ENCODE measurements around the gene WWTR1. TPM values are rescaled to one million over a fixed set of nuclear protein-coding genes. Genes with fewer than 3 reads are reported as not detected.

Gene WWTR1
- polyA plus RNA-seq, 2 of the 4 experiments (the other 2 are of a cell fraction): 99.7 to 164 TPM

DNA sequence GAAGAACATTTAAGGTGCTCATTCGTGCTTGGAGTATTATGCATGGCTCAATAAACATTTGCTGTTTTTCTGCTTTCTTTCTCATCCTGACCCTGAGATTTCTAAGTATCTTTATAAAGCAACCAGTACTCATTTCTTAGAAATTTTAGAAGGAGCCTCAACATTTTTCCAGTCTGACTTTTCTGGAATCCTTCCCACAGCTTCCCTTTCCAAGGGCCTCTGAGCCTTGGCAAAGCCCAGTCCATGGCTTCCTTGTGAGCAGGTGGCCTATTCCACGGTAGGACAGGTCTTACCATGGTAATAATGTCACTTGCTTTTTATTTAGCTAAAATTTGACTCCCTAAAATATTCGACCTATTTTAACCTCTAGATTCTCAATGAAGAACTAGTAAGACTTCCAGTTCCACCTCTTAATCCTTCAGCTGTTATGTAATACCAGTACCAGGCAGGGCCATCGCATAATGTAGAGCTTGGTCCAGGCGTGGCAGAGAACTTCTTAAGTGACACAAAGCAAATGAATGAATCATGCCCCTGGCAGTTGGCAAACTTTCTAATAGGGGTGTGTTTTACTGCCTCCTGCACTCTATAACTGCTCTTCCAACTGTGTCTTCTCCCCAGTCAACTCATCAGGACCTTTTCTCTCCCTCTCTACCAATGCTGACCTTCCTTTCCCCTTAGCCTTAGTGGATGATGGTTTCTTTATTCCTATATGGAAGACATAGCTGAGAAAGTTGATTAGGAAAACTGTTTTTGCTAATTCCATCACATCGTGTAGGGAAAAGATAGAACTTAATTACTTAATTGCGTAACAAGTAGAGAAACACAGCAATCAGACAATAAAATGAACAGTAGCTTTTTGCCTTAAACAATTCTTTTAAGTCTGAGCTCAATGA is 184.2 kb downstream of the WWTR1 start (continued):
- TF ChIP-seq MAX (IDR thresholded peaks at IDR 0.05): peak; percentile 85
- TF ChIP-seq NR3C1 (IDR thresholded peaks at IDR 0.05): no peak
- TF ChIP-seq ESRRA (IDR thresholded peaks at IDR 0.05; ENCODE audit: borderline replicate concordance, low read length): no peak
- no peak for TF ChIP-seq EHMT2 (IDR thresholded peaks at IDR 0.05; ENCODE audit: low read depth)
- TF ChIP-seq GATA3 (IDR thresholded peaks at IDR 0.05; ENCODE audit: borderline replicate concordance): peak; percentile 90
- 0 out of 2 replicates have a peak, but pooled peaks have one; percentile 3 for TF ChIP-seq FOXS1 (CRISPR knock-in tag; IDR thresholded peaks at IDR 0.05)
- no peak for TF ChIP-seq TFCP2L1 (CRISPR knock-in tag; IDR thresholded peaks at IDR 0.05)
- TF ChIP-seq, protein P1, sequence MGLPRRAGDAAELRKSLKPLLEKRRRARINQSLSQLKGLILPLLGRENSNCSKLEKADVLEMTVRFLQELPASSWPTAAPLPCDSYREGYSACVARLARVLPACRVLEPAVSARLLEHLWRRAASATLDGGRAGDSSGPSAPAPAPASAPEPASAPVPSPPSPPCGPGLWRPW (IDR thresholded peaks at IDR 0.05): no peak
- TF ChIP-seq CEBPB (IDR thresholded peaks at IDR 0.05): peak; percentile 17 to 79
- peak; percentile 87 for TF ChIP-seq FOSL2 (IDR thresholded peaks at IDR 0.05)
- peak; percentile 94 for TF ChIP-seq FOSL2 (CRISPR knock-in tag; IDR thresholded peaks at IDR 0.05)
- no peak for TF ChIP-seq NPAS2 (CRISPR knock-in tag; IDR thresholded peaks at IDR 0.05; ENCODE audit: borderline replicate concordance)
- peak; percentile 86 for TF ChIP-seq JUNB (IDR thresholded peaks at IDR 0.05)
- TF ChIP-seq TP53 (CRISPR knock-in tag; IDR thresholded peaks at IDR 0.05): no peak
- 0 out of 2 replicates have a peak, but pooled peaks have one; percentile 45 for TF ChIP-seq HEYL (CRISPR knock-in tag; IDR thresholded peaks at IDR 0.05)
- no peak for TF ChIP-seq ZFP36 (IDR thresholded peaks at IDR 0.05; ENCODE audit: borderline replicate concordance, partially characterized antibody)
- peak; percentile 34; the same call in 1 of the 3 replicates for TF ChIP-seq SMC3 (IDR thresholded peaks at IDR 0.05)
- no peak for TF ChIP-seq RCOR1 (IDR thresholded peaks at IDR 0.05; ENCODE audit: low read depth, low read length)
- TF ChIP-seq EP300 (IDR thresholded peaks at IDR 0.05): peak; percentile 39 to 79; a peak in 2 of 5 replicates
- TF ChIP-seq MAFK (IDR thresholded peaks at IDR 0.05; ENCODE audit: partially characterized antibody): no peak
- no peak; the same call in 1 of the 2 replicates for TF ChIP-seq FOSB (CRISPR knock-in tag; IDR thresholded peaks at IDR 0.05)
- TF ChIP-seq JUN (IDR thresholded peaks at IDR 0.05): peak; percentile 79
- TF ChIP-seq RARB (CRISPR knock-in tag; IDR thresholded peaks at IDR 0.05): no peak
- TF ChIP-seq, protein P2, sequence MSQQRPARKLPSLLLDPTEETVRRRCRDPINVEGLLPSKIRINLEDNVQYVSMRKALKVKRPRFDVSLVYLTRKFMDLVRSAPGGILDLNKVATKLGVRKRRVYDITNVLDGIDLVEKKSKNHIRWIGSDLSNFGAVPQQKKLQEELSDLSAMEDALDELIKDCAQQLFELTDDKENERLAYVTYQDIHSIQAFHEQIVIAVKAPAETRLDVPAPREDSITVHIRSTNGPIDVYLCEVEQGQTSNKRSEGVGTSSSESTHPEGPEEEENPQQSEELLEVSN (IDR thresholded peaks at IDR 0.05; ENCODE audit: borderline replicate concordance, low read depth): 0 out of 2 replicates have a peak, but pooled peaks have one; percentile 10
- TF ChIP-seq HDAC2 (IDR thresholded peaks at IDR 0.05): no peak
- no peak for TF ChIP-seq KDM1A (IDR thresholded peaks at IDR 0.05; ENCODE audit: low read depth)
- no peak; the same call in 1 of the 2 replicates for TF ChIP-seq ZSCAN20 (CRISPR knock-in tag; IDR thresholded peaks at IDR 0.05)
- TF ChIP-seq CHD2 (IDR thresholded peaks at IDR 0.05; ENCODE audit: low read length, partially characterized antibody): no peak
- TF ChIP-seq PHF8 (IDR thresholded peaks at IDR 0.05; ENCODE audit: borderline replicate concordance, low read depth): no peak
- TF ChIP-seq RAD21 (conservative IDR thresholded peaks at IDR 0.05 in 1 of 2, IDR thresholded peaks at IDR 0.05 in 1 of 2): peak; percentile 5 to 37; a peak in 3 of 5 replicates
- no peak for TF ChIP-seq ZC3H11A (IDR thresholded peaks at IDR 0.05)
- TF ChIP-seq CHD4 (IDR thresholded peaks at IDR 0.05; ENCODE audit: borderline replicate concordance): no peak
- no peak; the same call in 1 of the 2 replicates for TF ChIP-seq REST (IDR thresholded peaks at IDR 0.05)
- TF ChIP-seq RFX5 (IDR thresholded peaks at IDR 0.05): no peak
- no peak for TF ChIP-seq NFE2L2 (conservative IDR thresholded peaks at IDR 0.05; ENCODE audit: low read length)
- TF ChIP-seq, protein P3, sequence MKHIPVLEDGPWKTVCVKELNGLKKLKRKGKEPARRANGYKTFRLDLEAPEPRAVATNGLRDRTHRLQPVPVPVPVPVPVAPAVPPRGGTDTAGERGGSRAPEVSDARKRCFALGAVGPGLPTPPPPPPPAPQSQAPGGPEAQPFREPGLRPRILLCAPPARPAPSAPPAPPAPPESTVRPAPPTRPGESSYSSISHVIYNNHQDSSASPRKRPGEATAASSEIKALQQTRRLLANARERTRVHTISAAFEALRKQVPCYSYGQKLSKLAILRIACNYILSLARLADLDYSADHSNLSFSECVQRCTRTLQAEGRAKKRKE (CRISPR knock-in tag; IDR thresholded peaks at IDR 0.05; ENCODE audit: low read depth): 0 out of 2 replicates have a peak, but pooled peaks have one; percentile 33
